ENCODE results near the gene NDUFB6. TPM values are rescaled to one million over a fixed set of nuclear protein-coding genes. Genes with fewer than 3 reads are reported as not detected.
"Not testable (repeated sequence)": the region's sequence is repeated elsewhere in the genome, so short reads cannot be mapped to it uniquely, and the experiment has no call there.

NDUFB6 gene
- 48.4 and 77.1 TPM in 2 replicates for total RNA-seq (2014; rRNA removed; shearing (Covaris generic))

GRCh38 chr9:32572900-32573523, at the start of gene NDUFB6:
Gene NDUFB6 (minus strand): TSS chr9:32573159. CDS start chr9:32573060, 99 bp downstream.
- Histone ChIP-seq H3K36me3 (replicated peaks; ENCODE audit: control insufficient read depth, insufficient read depth, low read length) (peaks cover 2% of the 10 kb centered on the region; the same call in 1 of the 2 replicates), H3K4me3 (ENCODE audit: insufficient read depth, low read depth, low read length) (peak within 1 kb of the TSS; percentile 77), H3K27me3 (ENCODE audit: control insufficient read depth, insufficient read depth, low read length) (no peaks in the 10 kb centered on the region)
- DNase-seq: peak; percentile 89

GRCh38 chr9:32618261-32618660, 45.3 kb upstream of the NDUFB6 start:
- H3K4me3 ChIP-seq (ENCODE audit: insufficient read depth, low read depth, low read length): no peak overlapping the region
- H3K36me3 ChIP-seq (replicated peaks; ENCODE audit: control insufficient read depth, insufficient read depth, low read length): no peaks in the 10 kb centered on the region
- DNase-seq: no peak
- no peaks in the 10 kb centered on the region for H3K27me3 ChIP-seq (ENCODE audit: control insufficient read depth, insufficient read depth, low read length)

GRCh38 chr9:32606811-32607210, 33.9 kb upstream of the NDUFB6 start:
- Histone ChIP-seq H3K27me3 (ENCODE audit: control insufficient read depth, insufficient read depth, low read length) (no peaks in the 10 kb centered on the region), H3K36me3 (replicated peaks; ENCODE audit: control insufficient read depth, insufficient read depth, low read length) (no peaks in the 10 kb centered on the region), H3K4me3 (ENCODE audit: insufficient read depth, low read depth, low read length) (no peak overlapping the region)
- DNase-seq: no peak

DNA sequence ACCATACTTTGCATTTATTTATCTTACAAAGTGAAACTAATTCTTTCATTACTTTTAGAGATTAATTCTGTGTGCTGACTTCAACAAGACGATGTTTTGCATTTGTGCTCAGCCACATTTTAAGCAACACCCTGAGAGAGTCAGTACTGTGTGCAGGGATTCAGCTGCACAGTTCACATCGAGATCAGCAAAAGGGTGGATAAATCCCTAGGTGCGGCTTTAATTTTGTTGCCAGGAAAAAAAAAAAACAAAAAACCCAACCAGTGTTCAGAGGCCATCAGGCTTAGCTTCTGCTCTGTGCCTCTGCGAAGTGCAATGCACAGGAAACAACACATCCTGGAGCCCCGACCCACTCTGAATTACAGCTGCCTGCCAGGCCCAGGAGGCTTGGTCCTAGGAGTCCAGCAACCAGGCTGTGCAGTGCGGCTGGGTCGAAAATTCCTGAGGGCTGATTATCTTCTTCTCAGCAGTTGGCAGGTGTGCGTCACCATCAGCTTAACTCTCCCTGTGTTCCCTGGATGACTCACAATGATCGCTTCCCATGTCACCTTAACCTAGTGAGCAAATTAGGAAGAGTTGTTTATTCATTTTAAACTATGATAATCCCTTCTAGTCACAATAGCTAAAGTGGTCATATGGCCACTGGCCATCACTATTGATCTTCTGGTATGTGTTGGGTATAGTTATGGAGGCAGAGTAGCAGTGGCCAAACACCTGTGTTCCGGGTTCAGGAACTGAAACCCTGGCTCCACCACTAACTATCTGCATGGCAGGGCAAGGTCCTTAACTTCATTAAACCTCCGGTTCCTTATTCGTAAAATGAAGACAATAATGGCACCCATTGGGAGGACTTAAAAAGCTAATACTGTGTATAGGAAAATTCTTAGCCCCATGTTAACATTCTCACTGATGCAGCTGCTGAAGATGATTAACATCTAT, 31.2 kb upstream of the NDUFB6 start:
- H3K27me3 ChIP-seq (ENCODE audit: control insufficient read depth, insufficient read depth, low read length): no peaks in the 10 kb centered on the region
- no peaks in the 10 kb centered on the region for H3K36me3 ChIP-seq (replicated peaks; ENCODE audit: control insufficient read depth, insufficient read depth, low read length)
- H3K4me3 ChIP-seq (ENCODE audit: insufficient read depth, low read depth, low read length): no peak overlapping the region
- no peak for DNase-seq

- H3K4me3 ChIP-seq (ENCODE audit: insufficient read depth, low read depth, low read length); H3K27me3 ChIP-seq (ENCODE audit: control insufficient read depth, insufficient read depth, low read length); H3K36me3 ChIP-seq (replicated peaks; ENCODE audit: control insufficient read depth, insufficient read depth, low read length); DNase-seq: not testable (repeated sequence)
These were observed 26.1 kb upstream of the NDUFB6 start for GRCh38 chr9:32599021-32599420.

DNA sequence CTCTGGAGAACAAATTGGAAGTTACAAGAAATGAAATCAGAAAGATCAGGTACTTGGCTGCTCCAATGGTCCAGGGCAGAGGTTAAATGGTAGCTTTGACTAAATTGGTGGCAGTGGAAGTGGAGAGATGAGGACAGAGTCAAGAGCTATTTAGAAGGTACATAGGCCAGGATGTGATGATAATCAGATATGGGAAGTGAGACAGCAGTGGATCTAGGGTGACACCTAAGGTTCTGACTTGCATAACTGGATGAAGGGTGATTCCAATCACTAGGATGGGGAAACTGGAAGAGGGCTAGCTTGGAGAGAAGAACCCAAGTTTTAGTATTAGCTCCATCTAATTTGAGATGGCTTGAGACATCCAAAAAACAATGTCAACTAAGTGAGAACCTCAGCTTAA, 24.0 kb upstream of the NDUFB6 start:
- Histone ChIP-seq H3K36me3 (replicated peaks; ENCODE audit: control insufficient read depth, insufficient read depth, low read length) (no peaks in the 10 kb centered on the region), H3K4me3 (ENCODE audit: insufficient read depth, low read depth, low read length) (no peak overlapping the region), H3K27me3 (ENCODE audit: control insufficient read depth, insufficient read depth, low read length) (no peaks in the 10 kb centered on the region)
- DNase-seq: no peak

- H3K36me3 ChIP-seq (replicated peaks; ENCODE audit: control insufficient read depth, insufficient read depth, low read length): no peaks in the 10 kb centered on the region
These were observed 23.3 kb upstream of the NDUFB6 start for GRCh38 chr9:32596096-32596865.

GRCh38 chr9:32590898-32591297, 17.9 kb upstream of the NDUFB6 start:
- no peak for DNase-seq
- Histone ChIP-seq H3K4me3 (ENCODE audit: insufficient read depth, low read depth, low read length) (no peak overlapping the region), H3K27me3 (ENCODE audit: control insufficient read depth, insufficient read depth, low read length) (no peaks in the 10 kb centered on the region), H3K36me3 (replicated peaks; ENCODE audit: control insufficient read depth, insufficient read depth, low read length) (no peaks in the 10 kb centered on the region)

More at GRCh38 chr9:32596096-32596865, 23.3 kb upstream of the NDUFB6 start:
- Histone ChIP-seq H3K4me3 (ENCODE audit: insufficient read depth, low read depth, low read length) (no peak overlapping the region), H3K27me3 (ENCODE audit: control insufficient read depth, insufficient read depth, low read length) (no peaks in the 10 kb centered on the region)
- DNase-seq: no peak

DNA sequence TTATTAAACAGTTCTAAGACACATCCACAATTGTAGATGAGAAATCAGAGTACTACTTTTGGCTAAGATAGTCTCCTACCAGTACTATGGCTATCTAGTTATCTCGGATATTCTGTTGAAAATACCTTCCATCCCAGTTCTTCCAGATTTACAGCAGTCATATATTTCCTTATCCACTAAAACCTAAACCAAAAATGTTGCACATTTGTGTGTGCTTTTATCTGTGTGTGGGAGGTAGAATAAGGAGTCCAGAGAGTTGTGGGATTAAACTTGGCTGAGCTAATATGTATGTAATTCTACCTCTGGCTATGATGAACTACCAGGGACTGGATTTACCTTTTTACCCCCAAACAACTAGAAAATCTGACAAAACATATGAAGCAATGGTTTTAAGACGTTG, 17.5 kb upstream of the NDUFB6 start:
- H3K27me3 ChIP-seq (ENCODE audit: control insufficient read depth, insufficient read depth, low read length): no peaks in the 10 kb centered on the region
- DNase-seq: no peak

DNA sequence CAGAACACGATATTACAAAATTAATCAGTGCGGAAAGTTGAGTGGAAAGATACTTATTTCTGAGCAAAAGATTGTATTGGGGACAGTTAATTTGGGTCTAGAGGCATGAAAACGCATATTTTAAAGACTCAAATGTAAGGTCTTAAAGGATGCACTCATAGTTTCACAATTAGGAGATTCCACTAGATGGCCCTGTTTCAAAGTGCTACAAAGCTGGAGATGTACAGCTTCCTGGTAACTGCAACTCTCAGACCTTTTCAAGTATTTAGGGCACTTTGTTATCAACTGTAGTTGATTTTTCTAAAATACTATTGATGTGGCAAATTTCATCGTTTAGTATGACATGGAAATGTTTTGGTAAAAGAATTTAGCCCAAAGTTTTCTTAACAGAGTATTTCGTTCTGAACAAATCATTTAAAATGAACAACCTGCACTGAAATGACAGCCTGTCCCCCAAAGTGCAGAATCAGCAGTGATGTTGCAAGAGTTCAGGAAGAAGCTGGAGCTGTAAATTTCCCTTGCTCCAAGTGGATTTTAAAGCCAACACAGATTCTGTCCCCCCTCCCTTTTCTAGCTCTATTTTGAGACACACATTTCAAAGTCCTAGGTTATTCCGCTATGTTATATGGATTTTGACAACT, 16.2 kb upstream of the NDUFB6 start:
- peak; percentile 48 for DNase-seq
- H3K27me3 ChIP-seq (ENCODE audit: control insufficient read depth, insufficient read depth, low read length): no peaks in the 10 kb centered on the region
- no peak overlapping the region for H3K4me3 ChIP-seq (ENCODE audit: insufficient read depth, low read depth, low read length)
- no peaks in the 10 kb centered on the region for H3K36me3 ChIP-seq (replicated peaks; ENCODE audit: control insufficient read depth, insufficient read depth, low read length)

More for the DNA sequence above, 17.5 kb upstream of the NDUFB6 start:
- H3K36me3 ChIP-seq (replicated peaks; ENCODE audit: control insufficient read depth, insufficient read depth, low read length): no peaks in the 10 kb centered on the region
- no peak overlapping the region for H3K4me3 ChIP-seq (ENCODE audit: insufficient read depth, low read depth, low read length)

DNA sequence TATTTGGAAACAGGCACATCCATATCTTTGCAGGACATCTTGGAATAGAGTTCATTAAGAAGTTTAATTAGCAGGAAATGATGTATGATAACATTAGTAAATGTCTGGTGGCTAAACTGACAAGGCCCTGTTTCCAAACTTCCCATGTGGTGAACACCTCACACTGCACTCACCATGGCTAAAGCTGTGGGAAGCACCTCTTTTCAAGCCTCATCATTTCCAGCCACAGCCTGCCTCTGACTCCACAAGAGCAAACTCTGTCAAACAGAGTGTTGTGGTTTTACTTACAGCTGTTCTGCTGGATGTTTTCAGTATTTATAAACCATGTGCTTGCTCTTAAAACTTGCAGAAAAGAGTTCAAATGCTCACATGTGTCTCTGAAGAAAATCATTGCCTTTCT, 14.9 kb upstream of the NDUFB6 start:
- no peak overlapping the region for H3K4me3 ChIP-seq (ENCODE audit: insufficient read depth, low read depth, low read length)
- no peaks in the 10 kb centered on the region for H3K27me3 ChIP-seq (ENCODE audit: control insufficient read depth, insufficient read depth, low read length)
- no peak for DNase-seq
- H3K36me3 ChIP-seq (replicated peaks; ENCODE audit: control insufficient read depth, insufficient read depth, low read length): no peaks in the 10 kb centered on the region

DNA sequence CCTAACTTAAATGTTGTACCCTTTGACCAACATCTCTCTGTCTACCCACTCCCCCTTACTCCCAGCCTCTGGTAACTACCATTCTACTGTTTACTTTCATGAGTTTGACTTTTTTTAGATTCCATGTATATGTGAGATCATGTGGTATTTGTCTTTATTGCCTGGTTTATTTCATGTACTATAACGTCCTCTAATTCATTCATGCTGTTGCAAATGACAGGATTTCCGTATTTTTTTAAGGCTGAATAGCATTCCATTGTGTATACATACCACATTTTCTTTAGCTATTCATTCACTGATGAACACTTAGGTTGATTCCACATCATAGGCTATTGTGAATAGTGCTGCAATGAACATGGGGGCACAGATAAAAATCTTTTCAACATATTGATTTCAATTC, 11.8 kb upstream of the NDUFB6 start:
- Histone ChIP-seq H3K27me3 (ENCODE audit: control insufficient read depth, insufficient read depth, low read length) (no peaks in the 10 kb centered on the region), H3K4me3 (ENCODE audit: insufficient read depth, low read depth, low read length) (no peak overlapping the region), H3K36me3 (replicated peaks; ENCODE audit: control insufficient read depth, insufficient read depth, low read length) (no peaks in the 10 kb centered on the region)
- DNase-seq: no peak

DNA sequence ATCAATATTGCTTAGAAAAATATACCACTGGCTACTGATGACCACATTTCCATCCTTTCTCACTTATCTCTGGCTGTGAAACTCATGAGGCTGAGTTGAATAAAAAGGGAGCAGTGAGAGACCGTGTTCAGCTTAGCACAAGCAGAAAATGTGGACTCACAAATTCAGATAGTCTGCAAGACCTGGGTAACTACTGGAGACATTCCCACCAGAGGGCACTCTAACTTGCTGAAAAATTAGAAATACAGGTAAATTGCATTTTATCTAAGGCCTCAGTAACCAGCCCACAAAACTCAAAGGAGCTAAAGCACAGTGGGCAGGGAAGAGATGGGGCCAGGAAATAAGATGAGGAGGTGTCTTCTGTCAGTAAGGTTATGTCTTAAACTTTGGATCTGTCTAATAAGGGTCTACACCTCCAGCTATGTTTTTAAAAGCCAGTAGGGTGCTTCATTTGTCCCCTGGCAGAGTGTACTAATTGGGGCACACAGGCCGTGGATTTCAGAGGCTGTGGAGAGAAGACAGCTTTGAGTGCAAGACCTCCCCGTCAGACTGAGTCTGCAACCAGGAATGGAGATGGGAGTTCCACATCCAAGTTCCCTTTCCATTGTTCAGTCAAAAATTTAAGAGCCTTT, 8.7 kb upstream of the NDUFB6 start:
- H3K27me3 ChIP-seq (ENCODE audit: control insufficient read depth, insufficient read depth, low read length): no peaks in the 10 kb centered on the region
- H3K36me3 ChIP-seq (replicated peaks; ENCODE audit: control insufficient read depth, insufficient read depth, low read length): no peaks in the 10 kb centered on the region
- H3K4me3 ChIP-seq (ENCODE audit: insufficient read depth, low read depth, low read length): no peak overlapping the region
- peak; percentile 64 for DNase-seq

All from H7 (cell line).